Muscle of back (tissue), 11 donors: ENCODE measurements around the gene ESCO1. TPM values are rescaled to one million over a fixed set of nuclear protein-coding genes. Genes with fewer than 3 reads are reported as not detected.
A peak's percentile ranks its signal among the peaks of the same experiment; 100 is the strongest.

Experiments
- DNase-seq, 3 donors: peaks; one replicate each; pipeline versions ENCODE4 v3.0.0 to v3.0.0-alpha.2; 2013
- polyA plus RNA-seq, 10 donors: library from polyadenylated mRNA; unstranded; fragments of 120-200 nt; gene quantifications; one replicate each; pipeline ENCODE4 v1.2.1, GENCODE V29; 2013; ENCODE audit not compliant: insufficient read length in 10 of 10

Gene ESCO1
- polyA plus RNA-seq, 10 donors = 16.1 to 25.1 (median 20.6) TPM

GRCh38 chr18:21496277-21496835 is 104.1 kb downstream of the ESCO1 start:
- DNase-seq = no peak

DNA sequence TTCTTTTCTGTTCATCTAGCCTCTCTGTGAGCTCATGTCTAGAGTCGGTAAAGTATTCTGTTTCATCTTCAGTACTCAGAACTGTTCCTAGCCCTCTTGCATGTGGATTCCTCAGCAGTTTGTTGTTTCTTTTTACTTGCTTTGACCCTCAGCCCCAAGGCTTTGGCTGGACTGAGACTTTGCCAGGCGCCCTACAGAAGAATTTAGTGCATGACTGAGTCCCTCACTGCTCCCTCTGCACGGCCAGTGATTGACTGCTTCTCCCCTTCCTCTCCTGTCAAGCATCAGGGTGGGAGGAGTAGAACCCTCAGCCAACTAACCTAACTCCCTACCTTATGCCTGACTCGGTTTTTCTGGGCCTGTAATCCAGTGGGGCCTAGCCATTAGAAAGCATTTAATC is 109.8 kb downstream of the ESCO1 start:
- DNase-seq = no peak

DNA sequence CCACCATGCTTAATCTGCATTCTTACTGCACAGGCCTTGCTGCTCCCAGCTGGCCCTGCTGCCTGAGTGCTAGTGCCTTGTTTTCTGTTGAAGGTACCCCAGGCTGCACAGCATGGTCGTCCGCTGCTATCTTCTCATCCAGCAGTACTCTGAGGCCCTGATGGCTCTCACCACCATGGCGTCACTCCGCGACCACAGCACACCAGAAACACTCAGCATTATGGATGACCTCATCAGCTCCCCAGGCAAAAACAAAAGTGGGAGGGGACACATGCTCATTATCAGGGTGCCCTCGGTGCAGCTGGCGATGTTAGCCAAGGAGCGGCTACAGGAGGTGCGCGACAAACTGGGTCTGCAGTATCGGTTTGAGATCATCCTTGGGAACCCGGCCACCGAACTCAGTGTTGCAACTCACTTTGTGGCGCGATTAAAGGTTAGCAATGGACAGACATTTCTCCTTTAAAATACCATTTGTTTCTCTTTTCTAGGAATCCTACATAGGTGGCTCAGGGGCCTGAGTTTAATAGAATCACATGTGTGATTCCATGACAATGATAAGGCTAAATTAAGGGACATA is 110.5 kb downstream of the ESCO1 start:
- DNase-seq = no peak

GRCh38 chr18:21489119-21489750 is 111.3 kb downstream of the ESCO1 start:
- DNase-seq = peak; percentile 23 to 66 (median 42)

- peak in 2 of 3 donors; percentile 24 to 32 for DNase-seq
These were observed 113.5 kb downstream of the ESCO1 start for GRCh38 chr18:21486905-21487437.

DNA sequence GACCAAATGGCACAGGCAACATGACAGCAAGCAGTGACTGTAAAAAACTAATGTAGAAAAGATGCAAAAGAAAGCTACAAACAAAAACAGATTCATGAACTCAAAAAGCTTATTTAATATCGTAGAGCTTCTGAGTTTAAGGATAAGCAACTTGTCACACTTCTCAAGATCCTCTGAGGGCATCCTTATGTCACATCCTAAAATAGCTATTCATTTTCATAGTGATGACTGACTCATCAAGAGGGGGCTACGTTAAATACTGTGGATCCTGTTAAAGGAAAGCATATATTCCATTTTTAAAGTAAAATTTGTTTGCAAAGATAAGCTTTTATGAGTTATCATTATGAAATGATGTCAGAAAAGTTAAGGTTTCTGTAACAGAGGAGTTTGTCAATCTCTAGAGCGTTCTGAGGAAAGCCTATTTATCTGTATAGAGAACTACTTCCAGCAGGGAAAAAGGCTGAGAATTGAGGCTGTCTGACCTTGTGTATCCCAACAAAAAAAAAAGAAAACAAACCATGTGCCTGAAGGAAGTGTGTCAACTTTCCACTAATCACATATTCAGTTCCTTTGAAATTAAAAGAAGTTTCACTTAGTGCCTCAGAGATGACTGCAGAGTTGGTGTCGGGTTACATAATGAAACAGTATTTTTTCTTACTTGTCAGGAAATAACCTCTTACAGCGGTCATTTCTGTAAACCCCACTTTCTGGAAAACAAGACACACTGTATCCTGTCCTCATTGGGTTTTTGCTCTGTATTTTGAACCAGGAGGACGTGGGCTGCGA is 115.5 kb downstream of the ESCO1 start:
- no peak for DNase-seq

DNA sequence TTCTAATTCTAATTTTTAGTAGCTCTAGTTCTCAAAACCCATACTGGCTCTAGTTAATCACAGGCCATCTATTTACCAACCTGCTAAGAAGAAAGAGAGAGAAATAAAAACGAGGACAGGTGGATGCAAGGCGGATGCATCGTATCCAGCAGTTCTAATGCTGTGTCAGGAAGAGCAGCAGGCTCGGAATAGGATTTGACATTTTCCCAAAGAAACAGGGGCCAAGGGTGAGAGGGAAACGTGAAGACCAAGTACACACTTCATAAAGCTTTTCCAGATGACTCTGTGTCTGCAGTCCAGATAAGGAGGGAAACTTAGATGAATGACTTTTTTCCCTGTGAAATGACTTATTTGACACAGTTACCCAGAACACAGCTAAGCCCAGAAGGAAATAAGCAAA is 117.5 kb downstream of the ESCO1 start:
- peak in 1 of 3 donors; percentile 53 for DNase-seq

- no peak for DNase-seq
These were observed 118.8 kb downstream of the ESCO1 start for GRCh38 chr18:21481739-21482138.

DNA sequence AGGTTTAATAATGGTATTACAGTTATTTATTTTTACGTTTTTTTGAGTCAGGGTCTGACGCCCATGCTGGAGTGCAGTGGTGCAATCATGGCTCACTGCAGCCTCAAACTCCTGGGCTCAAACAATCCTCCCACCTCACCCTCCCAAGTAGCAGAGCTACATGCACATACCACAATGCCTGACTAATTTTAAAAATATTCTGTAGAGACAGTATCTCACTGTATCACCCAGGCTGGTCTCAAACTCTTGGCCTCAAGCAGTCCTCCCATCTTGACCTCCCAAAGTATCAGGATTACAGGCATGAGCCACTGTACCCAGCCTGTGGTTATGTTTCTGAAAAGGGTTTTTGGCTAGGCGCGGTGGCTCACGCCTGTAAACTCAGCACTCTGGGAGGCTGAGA is 120.8 kb downstream of the ESCO1 start:
- no peak for DNase-seq

Other genes with a start within 250 kb of the ESCO1 start
- 100 to 1,000 TPM in 4 of 10 donors, 10 to 100 TPM in 6; 82.9 to 128 (median 97.1) TPM for gene SNRPD1, start 11.6 kb upstream of the ESCO1 start, polyA plus RNA-seq
- 10 to 100 TPM in 6 of 10 donors, 1 to 10 TPM in 4; 6.9 to 16.4 (median 11.5) TPM for gene ABHD3, start 104.1 kb upstream of the ESCO1 start, polyA plus RNA-seq
- gene MIB1, start 140.1 kb upstream of the ESCO1 start, polyA plus RNA-seq = 10 to 100 TPM; 21.6 to 54.3 (median 43.7) TPM